ENCODE results near the gene CUBN.

CUBN gene

DNA sequence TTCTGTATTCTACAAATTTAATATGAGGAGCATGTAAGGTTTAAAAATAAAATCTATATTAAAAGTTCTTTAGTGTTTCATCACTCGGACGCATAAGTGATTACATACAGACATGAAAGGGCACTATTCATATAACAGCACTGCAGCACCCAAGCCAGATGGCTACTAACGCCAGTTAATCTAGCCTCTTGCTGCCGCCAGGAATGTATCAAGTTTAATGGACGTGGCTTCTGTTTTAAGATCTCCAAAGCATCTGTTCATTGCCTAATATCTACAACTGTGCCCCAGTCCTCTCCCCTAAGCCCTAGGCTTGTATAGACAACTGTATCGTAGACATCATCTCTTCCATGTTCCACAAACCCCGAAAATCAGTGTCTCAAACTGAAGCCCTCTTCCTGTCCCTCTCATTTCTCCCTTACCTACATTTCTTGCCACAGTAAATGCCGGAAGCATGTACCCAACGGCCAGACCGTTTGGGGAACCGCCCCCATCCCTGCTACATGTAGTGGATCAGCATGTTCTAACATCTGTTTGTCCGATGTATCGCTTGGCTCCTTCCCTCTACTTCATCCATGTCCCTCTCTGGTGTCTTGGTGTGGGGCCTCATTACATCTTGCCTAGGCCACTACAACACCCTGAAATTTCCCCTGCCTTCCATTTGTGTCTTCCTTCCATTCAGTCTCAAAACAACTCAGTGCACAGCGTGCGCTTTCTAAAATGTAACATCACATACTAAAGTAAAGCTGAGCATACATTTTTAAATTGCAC lies 164.9 kb downstream of the CUBN start:
- TF ChIP-seq MAX (IDR thresholded peaks at IDR 0.05; ENCODE audit: low read depth, low read length), result no peak
- TF ChIP-seq, protein P1, sequence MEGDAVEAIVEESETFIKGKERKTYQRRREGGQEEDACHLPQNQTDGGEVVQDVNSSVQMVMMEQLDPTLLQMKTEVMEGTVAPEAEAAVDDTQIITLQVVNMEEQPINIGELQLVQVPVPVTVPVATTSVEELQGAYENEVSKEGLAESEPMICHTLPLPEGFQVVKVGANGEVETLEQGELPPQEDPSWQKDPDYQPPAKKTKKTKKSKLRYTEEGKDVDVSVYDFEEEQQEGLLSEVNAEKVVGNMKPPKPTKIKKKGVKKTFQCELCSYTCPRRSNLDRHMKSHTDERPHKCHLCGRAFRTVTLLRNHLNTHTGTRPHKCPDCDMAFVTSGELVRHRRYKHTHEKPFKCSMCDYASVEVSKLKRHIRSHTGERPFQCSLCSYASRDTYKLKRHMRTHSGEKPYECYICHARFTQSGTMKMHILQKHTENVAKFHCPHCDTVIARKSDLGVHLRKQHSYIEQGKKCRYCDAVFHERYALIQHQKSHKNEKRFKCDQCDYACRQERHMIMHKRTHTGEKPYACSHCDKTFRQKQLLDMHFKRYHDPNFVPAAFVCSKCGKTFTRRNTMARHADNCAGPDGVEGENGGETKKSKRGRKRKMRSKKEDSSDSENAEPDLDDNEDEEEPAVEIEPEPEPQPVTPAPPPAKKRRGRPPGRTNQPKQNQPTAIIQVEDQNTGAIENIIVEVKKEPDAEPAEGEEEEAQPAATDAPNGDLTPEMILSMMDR (IDR thresholded peaks at IDR 0.05; ENCODE audit: low read depth, low read length), result no peak
- no peak for DNase-seq (ENCODE audit: low read depth)
- no peak overlapping the region for H3K4me3 ChIP-seq (ENCODE audit: low read depth, low read length)

DNA sequence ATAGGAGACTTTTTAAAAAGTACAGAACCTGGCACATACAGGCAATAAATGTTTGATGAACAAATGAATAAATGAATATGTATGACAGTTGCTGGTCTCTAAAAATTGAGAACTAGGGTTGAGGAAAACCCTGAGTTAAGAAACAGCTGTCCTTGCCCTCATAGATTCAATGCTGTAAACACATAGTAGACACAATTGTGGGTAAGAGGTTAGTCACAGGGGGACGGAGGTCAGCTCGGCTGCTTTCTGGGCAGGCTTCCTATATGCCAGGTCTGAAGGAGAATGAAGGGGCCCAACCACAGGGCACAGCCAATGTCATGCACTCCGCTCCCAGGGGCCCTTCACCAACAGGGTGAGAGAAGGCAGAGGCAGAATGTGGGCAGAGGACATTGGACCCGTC lies 169.1 kb downstream of the CUBN start:
- no peak for DNase-seq (ENCODE audit: low read depth)
- TF ChIP-seq MYC (IDR thresholded peaks at IDR 0.05; ENCODE audit: low read depth, low read length) (no peak), POLR2A (IDR thresholded peaks at IDR 0.05; ENCODE audit: extremely low read depth, insufficient read length) (no peak), MAX (IDR thresholded peaks at IDR 0.05; ENCODE audit: low read depth, low read length) (no peak)
- TF ChIP-seq, protein P1 (IDR thresholded peaks at IDR 0.05; ENCODE audit: low read depth, low read length), result no peak
- no peak overlapping the region for H3K4me3 ChIP-seq (ENCODE audit: low read depth, low read length)

- no peak overlapping the region for H3K4me3 ChIP-seq (ENCODE audit: low read depth, low read length)
- TF ChIP-seq POLR2A (IDR thresholded peaks at IDR 0.05; ENCODE audit: extremely low read depth, insufficient read length), result no peak
- TF ChIP-seq, protein P1 (IDR thresholded peaks at IDR 0.05; ENCODE audit: low read depth, low read length), result no peak
- no peak for TF ChIP-seq MYC (IDR thresholded peaks at IDR 0.05; ENCODE audit: low read depth, low read length)
- no peak for TF ChIP-seq MAX (IDR thresholded peaks at IDR 0.05; ENCODE audit: low read depth, low read length)
- no peak for DNase-seq (ENCODE audit: low read depth)
Observed at GRCh38 chr10:16957038-16957437, 172.6 kb downstream of the CUBN start.

DNA sequence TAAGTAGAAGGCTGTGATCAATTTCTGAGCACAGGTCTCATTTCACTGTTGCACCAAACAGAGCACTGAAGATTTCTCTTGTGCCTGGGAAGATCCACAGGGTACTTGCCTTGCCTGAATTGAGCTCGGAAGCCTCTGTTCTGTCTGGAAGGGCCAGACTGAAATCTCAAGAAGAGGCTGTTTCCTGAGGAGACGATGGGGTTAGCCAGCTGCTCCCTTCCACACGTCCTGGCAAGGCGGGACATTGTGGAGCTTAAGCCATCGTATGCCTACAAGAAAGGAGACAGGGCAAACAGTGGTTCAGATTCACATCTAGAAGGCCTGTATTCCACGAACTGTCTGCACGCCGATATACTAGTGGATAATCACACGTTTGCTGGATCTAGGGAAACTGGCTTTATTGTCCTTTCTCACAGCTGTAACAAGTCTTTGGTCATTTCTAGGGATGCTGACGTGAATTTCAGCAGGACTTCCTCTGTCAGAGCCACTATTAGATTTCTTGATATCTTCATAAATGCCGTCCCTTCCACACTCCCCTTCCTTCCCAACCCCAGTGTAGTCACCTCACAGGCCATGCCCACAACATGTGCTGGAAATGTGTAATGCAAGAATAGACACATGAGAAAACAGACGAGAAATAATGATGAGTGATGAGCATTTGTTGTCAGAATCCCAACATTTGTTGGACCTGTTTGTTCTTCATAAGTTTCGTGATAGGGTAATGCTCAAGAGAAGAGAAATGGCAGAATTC lies 175.2 kb downstream of the CUBN start:
- no peak overlapping the region for H3K4me3 ChIP-seq (ENCODE audit: low read depth, low read length)
- TF ChIP-seq MAX (IDR thresholded peaks at IDR 0.05; ENCODE audit: low read depth, low read length), result no peak
- no peak for TF ChIP-seq POLR2A (IDR thresholded peaks at IDR 0.05; ENCODE audit: extremely low read depth, insufficient read length)
- TF ChIP-seq MYC (IDR thresholded peaks at IDR 0.05; ENCODE audit: low read depth, low read length), result no peak
- TF ChIP-seq, protein P1 (IDR thresholded peaks at IDR 0.05; ENCODE audit: low read depth, low read length), result no peak
- no peak for DNase-seq (ENCODE audit: low read depth)

- TF ChIP-seq POLR2A (IDR thresholded peaks at IDR 0.05; ENCODE audit: extremely low read depth, insufficient read length) (no peak), MYC (IDR thresholded peaks at IDR 0.05; ENCODE audit: low read depth, low read length) (no peak), MAX (IDR thresholded peaks at IDR 0.05; ENCODE audit: low read depth, low read length) (no peak)
- TF ChIP-seq, protein P1 (IDR thresholded peaks at IDR 0.05; ENCODE audit: low read depth, low read length), result no peak
- no peak for DNase-seq (ENCODE audit: low read depth)
- no peak overlapping the region for H3K4me3 ChIP-seq (ENCODE audit: low read depth, low read length)
Observed at GRCh38 chr10:16953270-16953669, 176.3 kb downstream of the CUBN start.
